Lung microvascular endothelial cell (primary cell): ENCODE results near the gene FAM120A. TPM values are rescaled to one million over a fixed set of nuclear protein-coding genes. Genes with fewer than 3 reads are reported as not detected.

Source experiments
- DNase-seq, 2 donors: peaks; one replicate each; pipeline versions ENCODE4 v3.0.0 to v3.0.0-alpha.2; 2010; ENCODE audit warnings: low read depth in 2 of 2
- total RNA-seq: library from RNA; depleted of rRNA; stranded (reverse); fragments of >200 nt; gene quantifications from 2 replicates; pipeline ENCODE4 v1.2.1, GENCODE V29; 2014

Gene FAM120A
- total RNA-seq, 1 donor from 2014 or later: 74.6 TPM

- no peak for DNase-seq
These were observed 98.1 kb downstream of the FAM120A start for GRCh38 chr9:93549611-93550010.

GRCh38 chr9:93552923-93553322 is 101.4 kb downstream of the FAM120A start:
- DNase-seq: no peak

GRCh38 chr9:93555370-93555769 is 103.9 kb downstream of the FAM120A start:
- DNase-seq: no peak

GRCh38 chr9:93557366-93558137 is 106.1 kb downstream of the FAM120A start:
- DNase-seq: no peak

- DNase-seq: no peak
These were observed 107.0 kb downstream of the FAM120A start for GRCh38 chr9:93558503-93558902.

- DNase-seq: no peak
These were observed 109.5 kb downstream of the FAM120A start for GRCh38 chr9:93560991-93561390.

GRCh38 chr9:93562157-93562556 is 110.7 kb downstream of the FAM120A start:
- DNase-seq: no peak

- DNase-seq: no peak
These were observed 113.6 kb downstream of the FAM120A start for GRCh38 chr9:93565089-93565488.

GRCh38 chr9:93566408-93567270 is 115.2 kb downstream of the FAM120A start:
- peak; percentile 98 for DNase-seq

- no peak for DNase-seq
These were observed 115.9 kb downstream of the FAM120A start for GRCh38 chr9:93567271-93567959.

- no peak for DNase-seq
These were observed 116.7 kb downstream of the FAM120A start for GRCh38 chr9:93568169-93568568.

GRCh38 chr9:93569621-93570174 is 118.2 kb downstream of the FAM120A start:
- no peak for DNase-seq

- no peak for DNase-seq
These were observed 120.7 kb downstream of the FAM120A start for GRCh38 chr9:93572221-93572620.

GRCh38 chr9:93572636-93573515 is 121.4 kb downstream of the FAM120A start:
- no peak for DNase-seq

GRCh38 chr9:93573516-93573828 is 122.0 kb downstream of the FAM120A start:
- DNase-seq: no peak

- DNase-seq: no peak
These were observed 122.8 kb downstream of the FAM120A start for GRCh38 chr9:93574091-93574899.

GRCh38 chr9:93574900-93575795 is 123.7 kb downstream of the FAM120A start:
- DNase-seq: peak in 1 of 2 donors; percentile 40

- peak in 1 of 2 donors; percentile 35 for DNase-seq
These were observed 124.3 kb downstream of the FAM120A start for GRCh38 chr9:93575796-93576257.
